NCI-H2171 treated with DMSO at 0.1 percent for 48 hours (cell line): Measurements from ENCODE around the gene RNF150.

Source experiments
- DNase-seq: peaks from one replicate; lab custom pipeline; 2025; lab: John Stamatoyannopoulos, UW

The RNF150 gene

DNA sequence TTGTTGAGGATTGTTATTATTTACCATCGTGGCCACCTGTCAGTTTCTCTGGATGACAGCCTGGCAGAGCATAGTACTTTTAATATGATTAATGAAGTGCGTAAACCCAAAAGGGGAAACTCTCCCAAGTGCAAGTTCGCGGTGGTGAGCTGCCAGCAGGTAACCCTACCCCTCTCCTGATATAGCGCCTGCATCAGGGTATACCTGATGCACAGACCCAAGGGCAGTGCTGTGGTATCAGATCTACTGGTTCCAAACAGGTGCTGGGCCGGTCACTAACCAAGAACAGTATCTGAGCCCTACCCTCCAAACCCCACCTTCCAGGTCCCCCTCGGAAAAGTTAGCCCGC lies 1.6 kb downstream of the RNF150 start:
- peak; percentile 20 for DNase-seq

DNA sequence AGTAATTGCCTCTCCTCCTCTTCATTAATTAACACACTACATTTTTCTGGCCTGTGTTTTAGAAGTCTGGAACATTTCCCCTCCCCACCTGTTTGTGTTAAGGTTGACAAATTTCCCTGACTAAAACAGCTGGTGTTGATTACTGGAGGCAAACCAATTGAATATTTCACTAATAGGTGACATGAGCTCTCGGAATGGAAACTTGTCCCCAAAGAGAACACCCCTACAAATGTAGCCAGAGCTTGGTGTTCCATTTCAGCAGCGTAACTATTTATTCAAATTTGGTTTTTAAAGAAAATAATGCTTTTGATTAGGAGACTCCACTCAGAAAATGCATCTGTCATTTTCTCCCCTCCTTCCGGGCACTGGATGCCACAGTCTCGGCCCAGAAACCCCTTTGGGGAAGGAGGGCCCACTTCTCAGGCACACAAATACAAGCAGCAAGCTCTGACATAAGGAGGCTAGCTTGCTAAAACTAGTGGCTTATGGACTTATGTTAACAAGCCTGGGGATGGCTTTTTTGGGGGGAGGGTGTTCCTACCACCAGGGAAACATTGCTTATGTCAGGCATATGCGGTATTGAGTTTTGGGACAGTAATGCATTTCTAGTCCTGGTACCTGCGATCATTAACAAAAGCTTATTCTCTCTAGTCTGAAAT lies 2.2 kb downstream of the RNF150 start:
- peak; percentile 13 for DNase-seq

DNA sequence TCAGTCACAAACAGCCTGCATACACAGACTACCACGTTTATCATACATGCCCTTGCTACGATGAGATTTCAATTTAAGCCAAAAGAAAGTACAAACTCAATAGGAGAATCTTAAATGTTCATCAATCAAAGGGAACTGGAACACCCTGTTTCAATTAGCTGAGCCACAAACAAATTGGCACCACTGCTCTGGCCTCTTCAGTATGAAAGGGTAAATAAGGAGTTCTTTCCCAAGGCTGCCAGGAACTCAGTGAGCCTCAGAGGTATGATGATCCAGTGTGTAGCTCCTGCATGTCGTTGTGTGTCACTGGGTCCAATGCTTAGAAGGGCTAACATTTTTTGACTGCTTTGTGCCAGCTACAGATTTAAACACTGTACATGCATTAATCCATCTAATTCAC lies 5.4 kb downstream of the RNF150 start:
- DNase-seq, result no peak

DNA sequence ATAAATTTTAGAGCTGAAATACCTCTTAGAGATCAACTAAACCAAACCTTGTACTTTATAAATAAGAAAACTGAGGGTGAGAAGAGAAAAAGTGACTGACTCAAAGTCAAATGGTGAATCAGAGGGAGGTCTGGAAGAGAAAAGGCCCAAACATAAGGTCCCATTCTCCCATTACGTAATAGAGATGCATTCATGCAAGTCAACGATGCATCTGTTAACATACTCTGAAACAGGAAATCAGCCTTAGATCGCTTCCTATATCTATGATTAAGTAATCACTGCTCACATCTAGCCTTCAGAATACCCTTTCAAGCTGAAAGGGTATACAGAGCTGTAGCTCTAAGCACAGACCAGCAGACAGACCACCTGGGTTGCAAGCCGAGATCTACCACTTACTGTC lies 6.5 kb downstream of the RNF150 start:
- peak; percentile 16 for DNase-seq

DNA sequence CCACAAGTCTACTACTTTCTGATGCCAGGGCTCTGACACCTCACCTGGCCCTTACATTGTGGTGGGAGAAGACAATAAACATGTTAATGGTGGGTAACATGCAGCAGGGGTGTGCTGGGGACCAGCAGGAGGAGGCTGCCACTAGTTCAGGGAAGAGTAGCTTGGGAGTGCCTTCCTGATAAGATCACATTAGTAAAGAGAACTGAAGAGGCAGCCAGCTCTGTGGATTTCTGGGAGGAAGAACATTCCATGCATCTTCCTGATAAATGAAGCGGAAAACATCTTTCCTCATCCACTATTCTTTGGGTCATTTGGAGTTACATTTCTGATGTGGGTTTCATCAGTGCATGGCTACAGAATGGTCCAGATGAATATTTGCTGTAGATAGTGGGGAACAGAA lies 9.0 kb downstream of the RNF150 start:
- no peak for DNase-seq

DNA sequence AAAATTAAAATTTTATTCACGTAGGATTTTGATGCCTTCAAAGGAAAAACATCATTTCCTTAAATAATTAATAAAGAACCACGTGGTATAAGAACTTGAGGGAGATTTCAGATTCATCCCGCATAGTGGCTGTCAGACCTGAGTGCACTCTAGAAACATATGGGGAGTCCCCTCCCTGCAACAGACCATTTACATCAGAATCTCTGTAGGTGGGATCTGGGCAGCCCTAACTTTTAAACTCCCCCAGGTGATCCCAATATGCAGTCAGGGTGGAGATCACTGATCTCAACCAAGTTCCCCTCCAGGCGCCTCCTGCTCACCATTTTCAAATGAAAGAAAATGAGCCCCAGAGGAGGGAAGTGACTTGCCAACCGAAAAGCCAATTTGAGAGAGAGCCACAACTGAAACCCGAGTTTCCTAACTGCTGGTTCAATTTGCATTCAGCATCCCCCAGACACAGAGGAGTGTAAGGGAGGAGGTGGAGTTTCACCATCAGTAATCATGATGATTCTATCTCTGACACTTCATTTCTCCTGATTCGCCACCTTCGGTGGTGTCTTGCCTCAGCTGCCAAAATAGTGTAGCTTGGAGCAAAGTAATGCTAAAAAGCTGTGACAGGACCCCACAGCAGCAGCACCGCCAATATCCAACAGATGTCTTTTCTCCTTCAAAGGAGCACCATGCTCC lies 11.4 kb downstream of the RNF150 start:
- no peak for DNase-seq

DNA sequence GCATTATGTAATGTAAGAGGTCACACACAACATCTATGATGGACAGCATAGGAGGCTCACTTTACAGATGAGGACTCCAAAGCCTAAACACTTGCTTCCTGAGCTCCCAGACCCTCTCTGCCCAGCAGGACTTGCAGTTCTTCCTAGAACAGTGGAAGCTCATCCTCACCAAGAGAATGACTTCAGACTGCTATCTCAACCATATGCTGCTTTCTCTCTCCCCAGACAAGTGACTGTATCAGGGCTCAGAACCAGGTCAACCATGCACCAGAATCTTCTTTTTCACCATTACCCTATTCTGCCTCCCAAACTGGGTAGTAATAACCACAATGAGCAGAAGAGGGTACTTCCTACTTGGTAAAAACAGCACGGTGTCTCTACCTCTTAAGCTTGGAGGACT lies 12.2 kb downstream of the RNF150 start:
- peak; percentile 1 for DNase-seq

DNA sequence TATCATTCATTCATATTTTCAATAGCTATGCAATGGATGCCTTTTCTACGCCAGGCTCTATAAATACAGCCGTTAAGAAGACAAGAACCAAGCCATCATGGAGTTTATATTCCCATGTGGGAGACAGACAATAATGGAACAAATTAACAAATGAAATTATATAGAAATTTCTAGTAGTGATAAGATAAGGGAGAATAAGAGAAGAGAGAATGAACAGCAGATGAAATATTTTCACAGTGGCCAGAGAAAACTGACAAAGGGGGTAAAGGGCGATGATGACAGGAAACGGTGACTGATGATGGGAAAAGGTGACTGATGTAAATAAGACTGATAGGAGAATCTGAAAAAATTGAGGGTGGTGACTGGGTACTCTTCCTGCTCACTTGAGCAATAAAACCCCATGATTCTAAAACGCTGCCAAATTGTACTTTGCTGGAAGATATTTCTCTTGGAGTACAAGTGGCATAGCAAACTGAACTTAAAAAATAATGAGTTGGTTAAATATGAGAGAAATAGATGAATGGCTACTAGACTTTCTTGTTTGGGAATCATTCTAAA lies 13.2 kb downstream of the RNF150 start:
- DNase-seq, result no peak

DNA sequence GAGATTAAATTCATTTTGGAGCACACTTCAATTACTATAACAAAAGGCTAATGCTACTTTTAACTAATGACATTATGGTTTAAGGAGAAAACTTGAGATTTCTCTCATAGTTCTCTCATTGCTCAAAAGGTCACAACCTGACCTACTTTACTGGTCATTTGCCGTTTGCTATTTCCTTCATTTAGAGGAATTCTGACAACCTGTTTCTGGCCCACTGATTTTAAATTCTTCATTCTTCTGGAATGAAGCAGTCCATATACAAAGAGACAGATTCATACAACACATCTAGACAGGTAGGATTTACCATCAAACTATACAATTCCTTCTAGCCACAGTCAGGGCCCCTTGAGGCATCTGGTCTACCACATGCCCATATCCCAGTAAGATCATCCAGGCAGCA lies 14.2 kb downstream of the RNF150 start:
- DNase-seq, result peak; percentile 1

DNA sequence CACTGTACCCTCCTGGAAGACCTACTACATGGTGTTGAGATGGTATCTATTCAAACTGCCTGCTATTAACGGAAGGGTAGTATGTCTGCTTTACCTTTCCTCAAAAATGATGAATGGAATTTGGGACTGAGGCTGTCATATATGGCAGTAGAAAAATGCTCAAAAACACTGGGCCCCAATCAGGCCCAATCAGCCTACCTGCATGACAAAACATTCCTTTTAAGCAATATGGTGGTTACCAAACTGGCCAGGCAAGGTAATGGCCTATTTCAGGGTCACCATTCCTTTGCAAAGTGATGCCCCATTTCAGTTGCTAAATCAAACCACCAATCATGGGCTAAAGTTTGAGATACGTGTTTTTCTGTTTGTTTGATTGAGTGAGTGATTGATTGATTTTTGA lies 14.9 kb downstream of the RNF150 start:
- DNase-seq, result no peak

DNA sequence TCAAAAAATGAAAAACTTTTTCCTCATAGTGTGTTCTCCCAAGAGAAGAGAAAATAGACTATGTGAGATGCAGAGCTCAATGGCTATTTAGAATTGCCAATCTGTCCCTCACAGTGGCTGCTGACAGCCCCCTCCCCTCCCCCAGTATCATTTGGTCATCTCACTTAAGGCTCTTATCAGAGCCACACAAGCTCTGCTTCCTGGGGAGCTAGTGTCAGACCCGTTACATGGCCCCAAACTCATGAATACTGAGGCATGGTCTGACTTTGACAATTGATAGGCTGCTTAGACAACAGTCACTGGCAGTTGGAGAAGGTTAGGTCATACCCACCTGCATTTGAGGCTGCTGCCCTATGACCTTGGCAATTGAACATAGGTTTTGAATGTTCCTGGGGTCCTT lies 15.3 kb downstream of the RNF150 start:
- no peak for DNase-seq

DNA sequence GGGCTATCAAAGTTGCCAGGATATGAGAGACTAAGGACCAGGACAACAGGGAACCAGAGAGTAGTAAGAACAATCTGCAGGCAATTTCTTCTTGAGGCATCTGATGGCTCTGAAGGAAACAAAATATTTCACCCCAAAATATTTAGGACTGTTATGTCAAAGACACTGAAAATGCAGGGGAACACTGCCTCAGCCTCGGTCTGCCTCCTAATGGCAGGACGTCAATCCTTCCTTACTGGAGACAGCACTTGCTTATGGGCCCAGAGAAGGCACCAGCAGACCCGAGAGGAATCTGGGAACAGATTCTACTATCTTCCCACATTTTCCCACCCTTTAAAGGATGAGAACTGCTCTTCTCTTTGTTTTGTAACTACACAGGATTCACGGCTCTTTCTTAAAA lies 23.3 kb downstream of the RNF150 start:
- DNase-seq, result no peak

DNA sequence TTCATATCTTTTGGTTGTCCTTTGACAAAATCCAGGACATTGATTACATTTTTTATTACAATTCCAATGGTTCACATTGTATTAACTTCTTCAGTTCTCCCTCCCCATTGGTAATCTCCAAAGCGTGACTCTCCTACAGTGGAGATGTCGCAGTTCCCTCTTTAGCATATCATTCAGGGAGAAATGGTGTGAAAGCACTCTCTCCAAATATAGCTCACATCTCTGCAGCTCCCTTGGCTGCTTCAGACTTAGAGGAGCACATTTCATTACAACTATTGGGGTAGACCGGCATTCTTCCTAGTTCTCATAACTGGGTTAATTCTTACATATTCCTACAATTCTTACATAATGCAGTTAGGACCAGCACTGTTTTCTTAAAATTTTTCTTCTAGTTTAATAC lies 25.3 kb downstream of the RNF150 start:
- DNase-seq, result no peak

DNA sequence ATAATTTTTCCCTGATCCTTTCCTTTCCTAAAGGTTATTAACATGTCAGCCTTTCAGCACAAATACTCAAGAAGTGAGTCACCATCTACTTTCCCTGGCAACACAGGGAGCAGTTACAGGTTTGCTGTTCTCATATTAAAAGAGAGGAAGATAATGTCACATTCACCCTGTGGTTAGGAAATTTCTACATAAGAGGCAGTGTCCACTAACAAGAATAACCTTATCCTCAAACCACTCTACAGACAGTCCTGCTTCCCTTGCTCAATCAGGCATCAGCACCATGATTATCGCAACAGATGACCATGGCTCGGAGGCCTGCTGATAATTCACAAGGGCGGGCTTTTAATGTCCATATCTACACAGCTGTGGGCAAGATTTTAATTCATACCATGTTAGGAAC lies 30.9 kb downstream of the RNF150 start:
- DNase-seq, result no peak

DNA sequence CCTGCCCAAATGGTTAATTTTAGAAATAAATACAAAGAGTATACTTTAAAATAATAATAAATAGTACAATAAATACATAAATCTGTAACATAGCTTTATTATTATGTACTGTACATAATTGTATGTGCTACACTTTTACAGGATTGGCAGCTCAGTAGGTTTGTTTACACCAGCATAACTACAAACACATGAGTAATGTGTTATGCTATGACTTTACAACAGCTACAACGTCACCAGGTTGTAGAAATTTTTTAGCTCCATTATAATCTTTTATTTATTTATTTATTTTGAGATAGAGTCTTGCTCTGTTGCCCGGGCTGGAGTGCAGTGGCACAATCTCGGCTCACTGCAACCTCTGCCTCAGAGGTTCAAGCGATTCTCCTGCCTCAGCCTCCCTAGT lies 31.8 kb downstream of the RNF150 start:
- no peak for DNase-seq

DNA sequence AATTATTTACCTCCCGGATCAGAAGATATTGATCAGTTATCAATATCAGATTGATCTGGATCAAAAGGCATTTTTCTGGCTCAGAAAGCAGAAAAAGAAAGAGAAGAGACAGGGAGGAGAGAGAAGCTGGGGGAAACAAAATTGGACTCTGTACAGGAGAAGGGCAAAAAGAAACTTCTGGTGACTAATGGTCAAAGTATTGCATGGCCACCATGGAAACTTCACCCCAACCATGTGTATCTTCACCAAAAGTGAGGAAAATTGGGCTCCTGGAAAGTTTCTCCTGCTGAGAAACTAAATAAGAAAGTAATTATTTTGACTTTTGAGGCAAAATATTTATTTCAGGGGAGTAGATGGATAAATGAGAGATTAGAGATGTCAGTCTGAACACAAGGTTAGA lies 33.9 kb downstream of the RNF150 start:
- DNase-seq, result no peak

DNA sequence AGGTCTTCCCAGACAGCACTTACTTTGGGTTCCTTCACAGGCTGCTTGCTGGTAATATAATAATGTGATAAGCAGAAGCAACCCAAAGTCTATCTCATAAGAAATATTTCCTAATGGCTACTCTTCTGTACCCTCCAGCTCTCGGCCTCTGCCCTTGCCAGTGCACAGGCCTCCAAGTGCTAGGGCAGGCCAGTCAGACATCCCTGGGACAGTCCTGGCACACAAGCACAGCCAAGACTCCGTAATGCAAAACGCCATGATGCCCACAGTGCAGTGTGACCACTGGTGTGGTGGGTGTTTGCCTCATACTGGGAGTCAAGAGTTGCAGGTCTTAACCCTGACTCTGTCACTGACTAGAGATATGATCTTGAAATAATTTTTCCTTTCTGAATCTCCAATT lies 35.1 kb downstream of the RNF150 start:
- no peak for DNase-seq

DNA sequence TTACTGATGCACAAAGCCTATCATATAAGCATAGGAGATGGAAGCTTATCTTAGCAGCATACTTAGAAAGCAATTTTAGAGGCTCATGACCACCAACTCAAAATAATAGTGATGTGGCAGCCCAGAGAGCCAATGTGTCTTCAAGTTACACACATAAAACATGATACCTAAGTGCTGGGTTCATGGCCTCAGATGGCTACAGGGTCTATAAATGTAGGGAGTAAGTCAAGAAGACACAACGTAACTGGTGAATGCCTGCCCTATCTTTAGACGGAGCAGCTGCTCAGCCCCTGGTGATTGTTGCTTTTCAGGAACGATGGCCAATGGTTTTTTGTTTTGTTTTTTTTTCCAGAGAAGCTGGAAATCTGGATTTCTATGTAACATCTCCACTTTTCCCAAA lies 42.8 kb downstream of the RNF150 start:
- DNase-seq, result no peak

DNA sequence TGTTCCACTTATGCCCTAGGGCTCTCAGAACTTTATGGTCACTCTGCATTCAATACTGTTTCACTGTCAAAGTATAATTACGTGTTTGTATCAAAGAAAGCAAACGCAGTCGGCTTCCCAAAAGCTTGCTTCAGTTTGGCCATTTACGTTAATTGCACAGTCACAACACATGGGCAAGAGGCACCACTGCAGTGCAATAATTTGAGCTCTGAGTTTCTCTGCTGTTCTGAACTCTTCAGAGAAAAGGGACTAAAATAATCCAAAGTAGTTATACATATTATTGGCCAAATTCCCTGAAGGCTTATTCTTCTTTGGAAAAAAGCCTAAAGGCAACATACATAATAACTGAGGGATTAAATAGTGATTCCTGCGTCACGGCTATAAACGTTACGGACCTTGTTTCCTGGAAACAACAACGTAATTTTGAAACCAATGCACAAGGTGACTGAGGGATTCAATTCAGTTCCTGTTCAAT lies 51.3 kb downstream of the RNF150 start:
- DNase-seq, result no peak

DNA sequence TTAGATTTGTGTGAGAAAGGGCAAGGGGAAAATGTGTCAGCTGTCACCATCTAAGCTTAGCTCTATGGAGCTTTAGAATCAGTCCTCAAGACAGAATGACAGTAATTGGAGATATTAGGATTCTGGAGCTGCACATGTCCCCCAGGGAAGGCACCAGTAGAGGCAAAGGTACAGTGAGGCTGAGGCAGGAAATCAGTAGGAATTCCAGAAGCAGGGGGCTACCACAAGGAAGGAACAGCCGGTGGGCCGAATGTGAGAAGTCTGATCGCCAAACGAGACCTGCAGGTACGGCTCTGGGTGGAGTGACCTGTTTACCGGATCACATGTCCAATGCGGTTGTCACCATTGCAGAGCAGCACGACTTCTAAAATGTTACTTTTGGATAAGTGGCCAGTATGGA lies 52.6 kb downstream of the RNF150 start:
- DNase-seq, result peak; percentile 22

DNA sequence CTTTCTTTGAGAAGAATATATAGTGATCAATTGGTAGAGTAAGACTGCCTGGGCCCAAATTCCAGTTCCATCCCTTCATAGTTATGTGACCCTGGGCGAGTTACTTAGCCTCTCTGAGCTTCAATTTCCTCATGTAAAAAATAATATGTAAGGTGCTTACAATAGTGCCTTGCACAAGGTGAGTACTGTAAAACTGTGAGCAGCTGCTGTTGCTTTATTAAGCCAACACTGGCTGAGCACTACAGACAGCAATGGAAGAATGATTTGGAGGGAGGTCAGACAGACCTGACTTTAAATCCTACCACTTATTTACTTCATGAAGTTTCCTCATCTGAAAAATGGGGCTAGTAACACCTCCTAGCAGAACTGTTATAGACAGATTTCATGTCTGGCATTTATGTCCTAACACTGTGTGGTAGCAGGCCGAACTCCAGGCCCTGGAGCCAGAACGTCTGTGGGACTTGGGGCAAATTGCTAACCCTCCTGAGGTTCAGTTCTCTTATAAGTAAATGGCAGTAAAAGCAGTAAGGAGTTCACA lies 53.8 kb downstream of the RNF150 start:
- peak; percentile 33 for DNase-seq

DNA sequence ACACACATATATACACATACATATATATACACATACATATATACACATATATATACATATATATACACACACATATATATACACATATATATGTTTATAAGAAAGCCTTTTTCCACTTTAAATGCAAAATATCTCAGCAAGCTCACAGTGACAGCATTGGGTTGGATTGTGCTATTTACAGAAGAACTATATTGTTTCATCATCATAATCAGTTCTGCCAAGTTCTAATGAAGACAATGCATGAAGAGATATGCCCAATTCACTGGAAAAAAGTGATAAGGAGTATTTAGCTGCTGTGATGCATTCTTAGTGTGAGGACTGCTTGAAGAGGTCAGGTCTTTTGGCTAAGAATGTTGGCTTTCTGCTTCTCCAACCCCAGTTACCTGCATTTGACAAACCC lies 54.4 kb downstream of the RNF150 start:
- no peak for DNase-seq

DNA sequence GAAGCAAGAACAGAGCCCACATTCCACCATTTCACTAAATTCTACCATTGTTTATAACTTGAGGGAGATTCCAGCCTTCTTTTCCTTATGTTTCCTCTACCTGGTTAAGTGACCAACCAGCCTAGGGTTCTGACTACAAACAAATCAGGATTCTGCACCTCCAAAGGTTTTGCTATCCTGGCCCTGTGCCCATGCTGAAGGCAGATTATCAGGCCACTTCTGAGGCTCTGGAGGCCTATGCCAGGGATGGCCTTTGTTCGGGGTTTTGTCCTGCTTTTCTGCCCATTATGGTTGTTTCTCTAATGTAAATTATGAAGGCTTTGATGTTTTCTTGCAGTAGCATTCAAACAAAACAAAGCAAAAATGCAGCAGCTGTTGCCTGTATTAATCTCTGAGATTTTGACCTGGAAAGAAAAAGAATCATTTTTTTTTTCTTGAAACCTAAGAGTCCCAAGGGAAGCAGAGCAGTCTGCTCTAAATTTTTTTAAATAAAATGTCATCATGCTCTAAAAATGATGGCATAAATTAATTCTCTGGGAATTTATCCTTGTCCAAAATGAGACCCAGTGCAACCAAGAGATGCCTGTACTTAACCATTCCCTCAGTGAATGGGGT lies 55.6 kb downstream of the RNF150 start:
- peak; percentile 79 for DNase-seq
